Thoracic aorta (tissue), 2 donors: Measurements from ENCODE around the gene FSTL4. TPM values are rescaled to one million over a fixed set of nuclear protein-coding genes. Genes with fewer than 3 reads are reported as not detected.

Experiments
- ATAC-seq: fragments of 150-250 bp; one replicate; pipeline ENCODE4 v1.8.0; 2017; ENCODE audit warnings: low read depth; ENCODE audit not compliant: insufficient number of reproducible peaks, low FRiP score
- DNase-seq: peaks from one replicate; pipeline ENCODE4 v3.0.0-alpha.2; 2020; ENCODE audit warnings: low spot score
- H3K27ac ChIP-seq, 2 donors: fragments of 200-600 bp; sonication (generic); 1 replicate in 1 of 2; 2 replicates in 1 of 2; pipeline ENCODE4 v1.5.1; 2016; ENCODE audit warnings: mild to moderate bottlenecking in 2 of 2, moderate library complexity in 2 of 2
- H3K27me3 ChIP-seq: fragments of 200-600 bp; sonication (generic); replicated peaks from 2 replicates; pipeline ENCODE4 v1.6.0; 2016; ENCODE audit warnings: mild to moderate bottlenecking; ENCODE audit not compliant: insufficient read depth
- H3K36me3 ChIP-seq: fragments of 200-600 bp; sonication (generic); one replicate; pipeline ENCODE4 v1.5.1; 2016
- H3K4me1 ChIP-seq, 2 donors: fragments of 200-600 bp; sonication (generic); 1 replicate in 1 of 2; 2 replicates in 1 of 2; pipeline versions ENCODE4 v1.5.1 to v1.6.0; 2016; ENCODE audit warnings: low read depth in 2 of 2, mild to moderate bottlenecking in 1 of 2; ENCODE audit not compliant: control insufficient read depth in 1 of 2
- H3K4me3 ChIP-seq: fragments of 200-600 bp; sonication (generic); 2 replicates; pipeline ENCODE4 v1.5.1; 2016; ENCODE audit warnings: mild to moderate bottlenecking
- H3K9me3 ChIP-seq: fragments of 200-600 bp; sonication (generic); 2 replicates; pipeline ENCODE4 v1.5.1; 2016
- CTCF ChIP-seq: fragments of 200-600 bp; sonication (generic); IDR thresholded peaks from one replicate; pipeline ENCODE4 v1.5.1; 2019; ENCODE audit warnings: antibody characterized with exemption
- total RNA-seq, 2 donors: library from RNA; depleted of rRNA; stranded (reverse); fragments of >200 nt; gene quantifications; one replicate each; pipeline versions ENCODE4 v1.1.0 to v1.2.3, GENCODE V29; 2016

Gene FSTL4
- total RNA-seq, 2 donors from 2014 or later: not detected

GRCh38 chr5:133370036-133370831 lies 242.1 kb downstream of the FSTL4 start:
- TF ChIP-seq CTCF: no peak
- Histone ChIP-seq H3K4me3 (no peak overlapping the region), H3K27ac (no peak overlapping the region), H3K9me3 (no peaks in the 10 kb centered on the region), H3K4me1 (no peaks in the 10 kb centered on the region), H3K36me3 (no peaks in the 10 kb centered on the region), H3K27me3 (no peaks in the 10 kb centered on the region)
- DNase-seq (no peak), ATAC-seq (no peak)

- TF ChIP-seq CTCF: no peak
- ATAC-seq (no peak), DNase-seq (no peak)
- H3K27ac ChIP-seq: no peak overlapping the region
- no peaks in the 10 kb centered on the region for H3K27me3 ChIP-seq
- H3K4me3 ChIP-seq: no peak overlapping the region
- no peaks in the 10 kb centered on the region for H3K36me3 ChIP-seq
- H3K9me3 ChIP-seq: no peaks in the 10 kb centered on the region
- no peaks in the 10 kb centered on the region for H3K4me1 ChIP-seq
Observed at GRCh38 chr5:133368916-133369783, 243.2 kb downstream of the FSTL4 start.

GRCh38 chr5:133367984-133368383 lies 244.4 kb downstream of the FSTL4 start:
- Histone ChIP-seq H3K27me3 (no peaks in the 10 kb centered on the region), H3K27ac (no peak overlapping the region), H3K4me1 (no peaks in the 10 kb centered on the region), H3K4me3 (no peak overlapping the region), H3K9me3 (no peaks in the 10 kb centered on the region), H3K36me3 (no peaks in the 10 kb centered on the region)
- DNase-seq (no peak), ATAC-seq (no peak)
- no peak for TF ChIP-seq CTCF

- TF ChIP-seq CTCF: no peak
- DNase-seq (no peak), ATAC-seq (no peak)
- Histone ChIP-seq H3K27me3 (no peaks in the 10 kb centered on the region), H3K27ac (no peak overlapping the region), H3K4me1 (no peaks in the 10 kb centered on the region), H3K36me3 (no peaks in the 10 kb centered on the region), H3K9me3 (no peaks in the 10 kb centered on the region), H3K4me3 (no peak overlapping the region)
Observed at GRCh38 chr5:133367071-133367786, 245.1 kb downstream of the FSTL4 start.

GRCh38 chr5:133366438-133366837 lies 245.9 kb downstream of the FSTL4 start:
- Histone ChIP-seq H3K27ac (no peak overlapping the region), H3K4me1 (no peaks in the 10 kb centered on the region), H3K36me3 (no peaks in the 10 kb centered on the region), H3K9me3 (no peaks in the 10 kb centered on the region), H3K4me3 (no peak overlapping the region), H3K27me3 (no peaks in the 10 kb centered on the region)
- DNase-seq: no peak
- no peak for TF ChIP-seq CTCF
- no peak for ATAC-seq
